Measurements from ENCODE around the gene GABPB1.

GABPB1 gene

DNA sequence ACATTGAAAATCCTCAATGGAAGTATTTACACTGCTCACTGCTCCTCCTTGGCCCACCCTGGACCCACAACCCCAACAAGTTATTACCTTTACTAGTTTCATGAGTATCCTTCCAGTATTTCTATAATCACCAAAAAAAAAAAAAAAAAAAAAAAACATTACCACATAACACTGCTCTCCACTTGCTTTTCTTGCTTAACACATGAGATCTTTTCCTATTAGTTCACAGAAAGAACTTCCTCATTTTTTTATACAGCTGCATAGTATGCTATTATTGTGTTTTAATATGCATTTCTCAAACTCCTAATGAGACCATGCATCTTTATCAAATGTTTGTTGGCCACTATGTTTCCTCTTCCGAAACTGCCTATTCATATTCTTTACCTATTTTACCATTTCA, 14.6 kb downstream of the GABPB1 start:
- ATAC-seq: no peak
- TF ChIP-seq, protein P1, sequence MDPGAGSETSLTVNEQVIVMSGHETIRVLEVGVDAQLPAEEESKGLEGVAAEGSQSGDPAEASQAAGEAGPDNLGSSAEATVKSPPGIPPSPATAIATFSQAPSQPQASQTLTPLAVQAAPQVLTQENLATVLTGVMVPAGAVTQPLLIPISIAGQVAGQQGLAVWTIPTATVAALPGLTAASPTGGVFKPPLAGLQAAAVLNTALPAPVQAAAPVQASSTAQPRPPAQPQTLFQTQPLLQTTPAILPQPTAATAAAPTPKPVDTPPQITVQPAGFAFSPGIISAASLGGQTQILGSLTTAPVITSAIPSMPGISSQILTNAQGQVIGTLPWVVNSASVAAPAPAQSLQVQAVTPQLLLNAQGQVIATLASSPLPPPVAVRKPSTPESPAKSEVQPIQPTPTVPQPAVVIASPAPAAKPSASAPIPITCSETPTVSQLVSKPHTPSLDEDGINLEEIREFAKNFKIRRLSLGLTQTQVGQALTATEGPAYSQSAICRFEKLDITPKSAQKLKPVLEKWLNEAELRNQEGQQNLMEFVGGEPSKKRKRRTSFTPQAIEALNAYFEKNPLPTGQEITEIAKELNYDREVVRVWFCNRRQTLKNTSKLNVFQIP (CRISPR knock-in tag; IDR thresholded peaks at IDR 0.05; ENCODE audit: borderline replicate concordance, low read depth): no peak
- TF ChIP-seq, protein P2, sequence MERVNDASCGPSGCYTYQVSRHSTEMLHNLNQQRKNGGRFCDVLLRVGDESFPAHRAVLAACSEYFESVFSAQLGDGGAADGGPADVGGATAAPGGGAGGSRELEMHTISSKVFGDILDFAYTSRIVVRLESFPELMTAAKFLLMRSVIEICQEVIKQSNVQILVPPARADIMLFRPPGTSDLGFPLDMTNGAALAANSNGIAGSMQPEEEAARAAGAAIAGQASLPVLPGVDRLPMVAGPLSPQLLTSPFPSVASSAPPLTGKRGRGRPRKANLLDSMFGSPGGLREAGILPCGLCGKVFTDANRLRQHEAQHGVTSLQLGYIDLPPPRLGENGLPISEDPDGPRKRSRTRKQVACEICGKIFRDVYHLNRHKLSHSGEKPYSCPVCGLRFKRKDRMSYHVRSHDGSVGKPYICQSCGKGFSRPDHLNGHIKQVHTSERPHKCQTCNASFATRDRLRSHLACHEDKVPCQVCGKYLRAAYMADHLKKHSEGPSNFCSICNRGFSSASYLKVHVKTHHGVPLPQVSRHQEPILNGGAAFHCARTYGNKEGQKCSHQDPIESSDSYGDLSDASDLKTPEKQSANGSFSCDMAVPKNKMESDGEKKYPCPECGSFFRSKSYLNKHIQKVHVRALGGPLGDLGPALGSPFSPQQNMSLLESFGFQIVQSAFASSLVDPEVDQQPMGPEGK (CRISPR knock-in tag; IDR thresholded peaks at IDR 0.05; ENCODE audit: borderline replicate concordance): no peak
- TF ChIP-seq ZNF8 (CRISPR knock-in tag; IDR thresholded peaks at IDR 0.05) (no peak), ZNF70 (CRISPR knock-in tag; IDR thresholded peaks at IDR 0.05) (no peak), GLIS3 (CRISPR knock-in tag; IDR thresholded peaks at IDR 0.05) (no peak), ZNF565 (CRISPR knock-in tag; conservative IDR thresholded peaks at IDR 0.05; ENCODE audit: low read depth) (no peak), ESRRG (CRISPR knock-in tag; IDR thresholded peaks at IDR 0.05) (no peak), BACH2 (CRISPR knock-in tag; IDR thresholded peaks at IDR 0.05; ENCODE audit: borderline replicate concordance) (no peak), PPARA (CRISPR knock-in tag; IDR thresholded peaks at IDR 0.05; ENCODE audit: borderline replicate concordance) (no peak)
- TF ChIP-seq, protein P3, sequence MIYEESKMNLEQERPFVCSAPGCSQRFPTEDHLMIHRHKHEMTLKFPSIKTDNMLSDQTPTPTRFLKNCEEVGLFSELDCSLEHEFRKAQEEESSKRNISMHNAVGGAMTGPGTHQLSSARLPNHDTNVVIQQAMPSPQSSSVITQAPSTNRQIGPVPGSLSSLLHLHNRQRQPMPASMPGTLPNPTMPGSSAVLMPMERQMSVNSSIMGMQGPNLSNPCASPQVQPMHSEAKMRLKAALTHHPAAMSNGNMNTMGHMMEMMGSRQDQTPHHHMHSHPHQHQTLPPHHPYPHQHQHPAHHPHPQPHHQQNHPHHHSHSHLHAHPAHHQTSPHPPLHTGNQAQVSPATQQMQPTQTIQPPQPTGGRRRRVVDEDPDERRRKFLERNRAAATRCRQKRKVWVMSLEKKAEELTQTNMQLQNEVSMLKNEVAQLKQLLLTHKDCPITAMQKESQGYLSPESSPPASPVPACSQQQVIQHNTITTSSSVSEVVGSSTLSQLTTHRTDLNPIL (CRISPR knock-in tag; IDR thresholded peaks at IDR 0.05; ENCODE audit: low read depth): no peak
- TF ChIP-seq, protein P4, sequence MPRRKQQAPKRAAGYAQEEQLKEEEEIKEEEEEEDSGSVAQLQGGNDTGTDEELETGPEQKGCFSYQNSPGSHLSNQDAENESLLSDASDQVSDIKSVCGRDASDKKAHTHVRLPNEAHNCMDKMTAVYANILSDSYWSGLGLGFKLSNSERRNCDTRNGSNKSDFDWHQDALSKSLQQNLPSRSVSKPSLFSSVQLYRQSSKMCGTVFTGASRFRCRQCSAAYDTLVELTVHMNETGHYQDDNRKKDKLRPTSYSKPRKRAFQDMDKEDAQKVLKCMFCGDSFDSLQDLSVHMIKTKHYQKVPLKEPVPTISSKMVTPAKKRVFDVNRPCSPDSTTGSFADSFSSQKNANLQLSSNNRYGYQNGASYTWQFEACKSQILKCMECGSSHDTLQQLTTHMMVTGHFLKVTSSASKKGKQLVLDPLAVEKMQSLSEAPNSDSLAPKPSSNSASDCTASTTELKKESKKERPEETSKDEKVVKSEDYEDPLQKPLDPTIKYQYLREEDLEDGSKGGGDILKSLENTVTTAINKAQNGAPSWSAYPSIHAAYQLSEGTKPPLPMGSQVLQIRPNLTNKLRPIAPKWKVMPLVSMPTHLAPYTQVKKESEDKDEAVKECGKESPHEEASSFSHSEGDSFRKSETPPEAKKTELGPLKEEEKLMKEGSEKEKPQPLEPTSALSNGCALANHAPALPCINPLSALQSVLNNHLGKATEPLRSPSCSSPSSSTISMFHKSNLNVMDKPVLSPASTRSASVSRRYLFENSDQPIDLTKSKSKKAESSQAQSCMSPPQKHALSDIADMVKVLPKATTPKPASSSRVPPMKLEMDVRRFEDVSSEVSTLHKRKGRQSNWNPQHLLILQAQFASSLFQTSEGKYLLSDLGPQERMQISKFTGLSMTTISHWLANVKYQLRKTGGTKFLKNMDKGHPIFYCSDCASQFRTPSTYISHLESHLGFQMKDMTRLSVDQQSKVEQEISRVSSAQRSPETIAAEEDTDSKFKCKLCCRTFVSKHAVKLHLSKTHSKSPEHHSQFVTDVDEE (CRISPR knock-in tag; IDR thresholded peaks at IDR 0.05): no peak

DNA sequence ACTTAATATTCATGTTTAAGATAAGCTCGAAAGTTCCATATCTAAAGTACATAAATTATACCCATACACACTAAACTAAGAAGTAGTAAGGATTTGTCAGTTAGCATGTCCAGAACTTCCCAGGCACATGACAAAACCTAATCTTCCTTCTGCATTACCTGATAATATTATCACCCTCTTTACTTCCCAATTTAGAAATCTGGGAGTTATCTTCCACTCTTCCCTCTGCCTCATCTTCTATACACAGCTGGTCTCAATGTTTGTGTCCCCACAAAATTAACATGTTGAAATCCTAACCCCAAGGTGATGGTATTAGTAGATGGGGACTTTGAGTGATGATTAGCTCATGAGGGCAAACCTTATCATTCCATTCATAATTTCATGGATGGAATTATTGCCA, 15.3 kb downstream of the GABPB1 start:
- TF ChIP-seq ZNF70 (CRISPR knock-in tag; IDR thresholded peaks at IDR 0.05) (no peak), SNAI2 (CRISPR knock-in tag; IDR thresholded peaks at IDR 0.05) (no peak), ZFP30 (CRISPR knock-in tag; IDR thresholded peaks at IDR 0.05) (no peak), ZC3H10 (CRISPR knock-in tag; IDR thresholded peaks at IDR 0.05) (no peak), RARB (CRISPR knock-in tag; IDR thresholded peaks at IDR 0.05) (no peak), TCF4 (CRISPR knock-in tag; IDR thresholded peaks at IDR 0.05; ENCODE audit: borderline replicate concordance) (no peak)
- TF ChIP-seq, protein P5, sequence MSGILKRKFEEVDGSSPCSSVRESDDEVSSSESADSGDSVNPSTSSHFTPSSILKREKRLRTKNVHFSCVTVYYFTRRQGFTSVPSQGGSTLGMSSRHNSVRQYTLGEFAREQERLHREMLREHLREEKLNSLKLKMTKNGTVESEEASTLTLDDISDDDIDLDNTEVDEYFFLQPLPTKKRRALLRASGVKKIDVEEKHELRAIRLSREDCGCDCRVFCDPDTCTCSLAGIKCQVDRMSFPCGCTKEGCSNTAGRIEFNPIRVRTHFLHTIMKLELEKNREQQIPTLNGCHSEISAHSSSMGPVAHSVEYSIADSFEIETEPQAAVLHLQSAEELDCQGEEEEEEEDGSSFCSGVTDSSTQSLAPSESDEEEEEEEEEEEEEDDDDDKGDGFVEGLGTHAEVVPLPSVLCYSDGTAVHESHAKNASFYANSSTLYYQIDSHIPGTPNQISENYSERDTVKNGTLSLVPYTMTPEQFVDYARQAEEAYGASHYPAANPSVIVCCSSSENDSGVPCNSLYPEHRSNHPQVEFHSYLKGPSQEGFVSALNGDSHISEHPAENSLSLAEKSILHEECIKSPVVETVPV (CRISPR knock-in tag; IDR thresholded peaks at IDR 0.05): no peak
- ATAC-seq: no peak

DNA sequence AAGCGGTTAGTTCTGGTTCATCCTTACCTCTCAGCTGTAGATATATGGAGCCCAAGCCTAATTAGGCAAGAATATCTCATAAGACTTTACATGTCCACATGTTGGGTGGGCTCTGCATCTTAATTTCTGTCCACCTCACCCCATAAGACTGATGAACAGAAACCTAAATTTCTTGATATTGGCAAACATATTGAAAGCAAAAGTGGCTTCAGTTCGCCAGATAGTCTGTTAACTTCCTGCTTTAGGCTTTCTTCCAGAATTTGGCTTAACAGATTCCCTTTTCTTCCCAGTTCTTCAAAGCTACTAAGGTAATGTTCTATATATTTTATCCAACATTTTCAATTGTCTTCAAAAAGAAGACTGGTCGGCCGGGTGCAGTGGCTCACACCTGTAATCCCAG, 19.7 kb downstream of the GABPB1 start:
- TF ChIP-seq ZNF8 (CRISPR knock-in tag; IDR thresholded peaks at IDR 0.05) (no peak), TCF4 (CRISPR knock-in tag; IDR thresholded peaks at IDR 0.05; ENCODE audit: borderline replicate concordance) (no peak), CSDC2 (CRISPR knock-in tag; IDR thresholded peaks at IDR 0.05) (no peak), ZFP30 (CRISPR knock-in tag; IDR thresholded peaks at IDR 0.05) (no peak), ZNF565 (CRISPR knock-in tag; conservative IDR thresholded peaks at IDR 0.05; ENCODE audit: low read depth) (no peak), ARNTL (CRISPR knock-in tag; IDR thresholded peaks at IDR 0.05; ENCODE audit: borderline replicate concordance, low read depth) (no peak), ISL1 (CRISPR knock-in tag; IDR thresholded peaks at IDR 0.05) (no peak), ZFP3 (CRISPR knock-in tag; IDR thresholded peaks at IDR 0.05) (no peak)
- TF ChIP-seq, protein P1 (CRISPR knock-in tag; IDR thresholded peaks at IDR 0.05; ENCODE audit: borderline replicate concordance, low read depth): no peak
- ATAC-seq: no peak
